CD4-positive, alpha-beta memory T cell (primary cell): Measurements from ENCODE around the gene PARD3B. TPM values are rescaled to one million over a fixed set of nuclear protein-coding genes. Genes with fewer than 3 reads are reported as not detected.

ENCODE experiments used
- CTCF ChIA-PET: fragments of 350-600 bp; sonication (Branson Sonifier 250); formaldehyde crosslinking; loops from one replicate; lab custom pipeline; 2021; ENCODE audit warnings: inconsistent platforms; ENCODE audit not compliant: partially characterized antibody; lab: Charles Lee
- POLR2A ChIA-PET: fragments of 350-600 bp; sonication (Branson Sonifier 250); formaldehyde crosslinking; loops from one replicate; lab custom pipeline; 2021; ENCODE audit not compliant: partially characterized antibody; lab: Charles Lee
- DNase-seq, 5 donors: peaks; one replicate each; pipeline versions ENCODE4 v3.0.0 to v3.0.0-alpha.2; 2020 to 2022; ENCODE audit warnings: mixed read lengths in 1 of 5
- H3K27ac ChIP-seq: one replicate; pipeline ENCODE4 v1.7.0; 2013; ENCODE audit warnings: low read depth, low read length
- H3K27me3 ChIP-seq: 2 replicates; pipeline ENCODE4 v1.7.0; 2013; ENCODE audit warnings: mild to moderate bottlenecking, low read length, moderate library complexity; ENCODE audit not compliant: insufficient read depth
- H3K36me3 ChIP-seq: 2 replicates; pipeline ENCODE4 v1.7.0; 2013; ENCODE audit warnings: mild to moderate bottlenecking, low read length, moderate library complexity; ENCODE audit not compliant: insufficient read depth
- H3K4me1 ChIP-seq: 2 replicates; pipeline ENCODE4 v1.7.0; 2013; ENCODE audit warnings: mild to moderate bottlenecking, low read length, moderate library complexity; ENCODE audit not compliant: insufficient read depth
- H3K4me3 ChIP-seq, 2 donors: one replicate each; pipeline ENCODE4 v1.7.0; 2013; ENCODE audit warnings: low read length in 2 of 2, mild to moderate bottlenecking in 1 of 2
- H3K9me3 ChIP-seq, 2 donors: one replicate each; pipeline ENCODE4 v1.7.0; 2013; ENCODE audit warnings: low read length in 2 of 2, control low read depth in 1 of 2; ENCODE audit not compliant: control insufficient read depth in 1 of 2
- H3K27ac Mint-ChIP-seq, 7 donors: one replicate each; pipeline ENCODE4 v1.8.0; 2020 to 2021; ENCODE audit warnings: mixed read lengths in 7 of 7, mild to moderate bottlenecking in 6 of 7, inconsistent platforms in 3 of 7, moderate library complexity in 3 of 7
- H3K27me3 Mint-ChIP-seq, 2 donors: one replicate each; pipeline ENCODE4 v1.8.0; 2020 to 2021; ENCODE audit warnings: mixed read lengths in 2 of 2
- H3K36me3 Mint-ChIP-seq, 2 donors: one replicate each; pipeline ENCODE4 v1.8.0; 2020 to 2021; ENCODE audit warnings: mixed read lengths in 2 of 2, inconsistent platforms in 1 of 2, mild to moderate bottlenecking in 1 of 2
- H3K4me1 Mint-ChIP-seq, 4 donors: one replicate each; pipeline ENCODE4 v1.8.0; 2020 to 2021; ENCODE audit warnings: mixed read lengths in 4 of 4, mild to moderate bottlenecking in 1 of 4
- H3K4me3 Mint-ChIP-seq, 8 donors: one replicate each; pipeline ENCODE4 v1.8.0; 2020 to 2021; ENCODE audit warnings: mixed read lengths in 8 of 8, mild to moderate bottlenecking in 7 of 8, moderate library complexity in 6 of 8, inconsistent platforms in 3 of 8
- H3K9me3 Mint-ChIP-seq, 8 donors: one replicate each; pipeline ENCODE4 v1.8.0; 2020 to 2021; ENCODE audit warnings: mixed read lengths in 8 of 8, mild to moderate bottlenecking in 5 of 8, inconsistent platforms in 3 of 8, moderate library complexity in 1 of 8
- intact Hi-C: fragments of 100-400 bp; cut with micrococcal nuclease; formaldehyde crosslinking; loops from one replicate; pipeline ENCODE4 v1.15.1; 2023
- polyA plus RNA-seq, 2 donors: library from polyadenylated mRNA; unstranded; fragments of 300-500 nt; fragmentation: Illumina TruSeq; gene quantifications; one replicate each; pipeline ENCODE4 v1.2.3, GENCODE V29; 2021
- total RNA-seq, 2 experiments: library from RNA; stranded (reverse); gene quantifications; one replicate each; pipeline ENCODE4 v1.2.3, GENCODE V29; 2021

PARD3B gene
- total and polyA plus RNA-seq, 4 experiments from 2014 or later, result 0.44 to 1.3 (median 1.2) TPM; not detected in 1

DNA sequence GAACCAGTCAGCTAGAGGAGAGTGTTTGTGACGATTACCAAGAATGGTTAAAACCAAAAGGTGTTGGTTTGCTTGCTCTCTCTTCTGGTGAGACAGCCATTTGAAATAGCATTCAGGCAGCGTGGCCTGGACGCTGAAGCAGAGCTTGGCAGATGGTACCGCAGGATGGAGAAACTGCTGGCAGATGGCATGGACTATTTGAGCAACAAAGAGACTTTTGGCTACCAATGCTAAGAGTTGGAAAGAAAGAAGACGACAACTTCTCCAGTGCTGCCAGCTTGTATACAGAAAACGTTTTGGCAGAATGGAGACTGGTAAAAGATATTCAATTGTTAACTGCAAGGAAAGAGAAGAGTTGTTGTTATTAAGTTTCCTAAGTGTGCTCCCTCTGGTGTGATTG, 315.0 kb downstream of the PARD3B start:
- no peak overlapping the region for H3K4me3 ChIP-seq
- H3K4me1 Mint-ChIP-seq, result peaks cover 0 to 4% (median 0%) of the 10 kb centered on the region in 4 donors
- H3K36me3 ChIP-seq, result no peaks in the 10 kb centered on the region
- no peaks in the 10 kb centered on the region for H3K4me1 ChIP-seq
- ChIA-PET POLR2A (no interaction called here), CTCF (interaction anchor here (1.0 kb wide), 1 partner anchor 12 kb away, joined by 4 read pairs; no protein-coding TSS in a partner anchor)
- no peak for DNase-seq
- intact Hi-C loops, result no loop called here
- no peaks in the 10 kb centered on the region for H3K27me3 ChIP-seq
- peaks cover 0 to 3% of the 10 kb centered on the region in 2 donors for H3K36me3 Mint-ChIP-seq
- peaks cover 0 to 10% (median 0%) of the 10 kb centered on the region in 8 donors for H3K9me3 Mint-ChIP-seq
- no peak overlapping the region for H3K4me3 Mint-ChIP-seq
- no peaks in the 10 kb centered on the region for H3K9me3 ChIP-seq
- peaks cover 0 to 5% of the 10 kb centered on the region in 2 donors for H3K27me3 Mint-ChIP-seq
- no peak overlapping the region for H3K27ac ChIP-seq
- H3K27ac Mint-ChIP-seq, result no peak overlapping the region

DNA sequence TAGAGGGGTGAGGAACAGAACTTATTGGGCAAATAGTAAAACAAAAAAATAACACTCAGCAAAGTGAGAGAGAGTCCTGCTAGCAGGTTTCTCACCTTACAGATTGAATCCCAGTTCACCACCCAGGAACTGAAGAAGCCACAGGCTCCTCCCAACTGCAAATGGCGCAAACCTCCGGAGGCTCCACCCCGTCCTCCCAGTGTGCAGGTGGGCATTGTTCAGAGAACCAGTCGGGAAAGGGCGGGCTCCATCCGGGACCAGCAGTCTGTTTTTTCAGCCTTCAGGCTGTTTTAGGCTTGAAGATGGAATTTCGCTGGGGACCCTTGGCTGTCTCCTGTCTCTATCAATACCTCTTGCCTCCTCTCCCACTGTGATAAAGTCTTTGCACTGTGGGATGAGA, 317.5 kb downstream of the PARD3B start:
- Mint-ChIP-seq H3K36me3 (peaks cover 0 to 3% of the 10 kb centered on the region in 2 donors), H3K9me3 (peaks cover 0 to 6% (median 0%) of the 10 kb centered on the region in 8 donors), H3K4me1 (peaks cover 0 to 2% (median 0%) of the 10 kb centered on the region in 4 donors), H3K4me3 (no peak overlapping the region), H3K27ac (no peak overlapping the region), H3K27me3 (peaks cover 2 to 5% of the 10 kb centered on the region in 2 donors)
- Histone ChIP-seq H3K27ac (no peak overlapping the region), H3K27me3 (no peaks in the 10 kb centered on the region), H3K4me1 (no peaks in the 10 kb centered on the region), H3K9me3 (no peaks in the 10 kb centered on the region), H3K4me3 (no peak overlapping the region), H3K36me3 (no peaks in the 10 kb centered on the region)
- ChIA-PET CTCF (no interaction called here), POLR2A (no interaction called here)
- intact Hi-C loops, result no loop called here
- no peak for DNase-seq

DNA sequence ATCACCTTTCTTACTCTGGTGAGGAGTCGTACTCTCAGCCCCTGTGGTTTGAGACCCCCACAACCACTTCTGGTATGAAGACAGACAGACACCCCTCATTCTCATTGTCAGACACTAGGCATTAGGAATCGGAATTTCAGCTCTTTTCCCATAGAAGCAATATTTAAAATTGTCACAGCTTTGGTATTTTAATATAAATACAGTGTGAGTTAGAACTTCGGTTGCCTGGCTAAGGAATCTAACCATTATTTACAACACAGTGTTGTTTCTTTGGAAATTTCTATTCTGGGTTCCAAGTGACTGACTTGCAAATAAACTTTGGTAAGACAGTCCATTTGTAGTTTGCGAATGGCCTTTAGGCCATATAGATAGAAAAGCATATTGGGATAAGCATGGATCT, 318.1 kb downstream of the PARD3B start:
- no peaks in the 10 kb centered on the region for H3K36me3 ChIP-seq
- ChIA-PET POLR2A (no interaction called here), CTCF (no interaction called here)
- H3K27me3 Mint-ChIP-seq, result peaks cover 2 to 5% of the 10 kb centered on the region in 2 donors
- peaks cover 0 to 6% (median 0%) of the 10 kb centered on the region in 8 donors for H3K9me3 Mint-ChIP-seq
- H3K27ac Mint-ChIP-seq, result no peak overlapping the region
- H3K4me1 Mint-ChIP-seq, result peaks cover 0 to 2% (median 0%) of the 10 kb centered on the region in 4 donors
- no peak overlapping the region for H3K27ac ChIP-seq
- H3K4me3 ChIP-seq, result no peak overlapping the region
- intact Hi-C loops, result no loop called here
- H3K36me3 Mint-ChIP-seq, result peaks cover 0 to 3% of the 10 kb centered on the region in 2 donors
- H3K27me3 ChIP-seq, result no peaks in the 10 kb centered on the region
- H3K4me1 ChIP-seq, result no peaks in the 10 kb centered on the region
- DNase-seq, result no peak
- H3K9me3 ChIP-seq, result no peaks in the 10 kb centered on the region
- no peak overlapping the region for H3K4me3 Mint-ChIP-seq

DNA sequence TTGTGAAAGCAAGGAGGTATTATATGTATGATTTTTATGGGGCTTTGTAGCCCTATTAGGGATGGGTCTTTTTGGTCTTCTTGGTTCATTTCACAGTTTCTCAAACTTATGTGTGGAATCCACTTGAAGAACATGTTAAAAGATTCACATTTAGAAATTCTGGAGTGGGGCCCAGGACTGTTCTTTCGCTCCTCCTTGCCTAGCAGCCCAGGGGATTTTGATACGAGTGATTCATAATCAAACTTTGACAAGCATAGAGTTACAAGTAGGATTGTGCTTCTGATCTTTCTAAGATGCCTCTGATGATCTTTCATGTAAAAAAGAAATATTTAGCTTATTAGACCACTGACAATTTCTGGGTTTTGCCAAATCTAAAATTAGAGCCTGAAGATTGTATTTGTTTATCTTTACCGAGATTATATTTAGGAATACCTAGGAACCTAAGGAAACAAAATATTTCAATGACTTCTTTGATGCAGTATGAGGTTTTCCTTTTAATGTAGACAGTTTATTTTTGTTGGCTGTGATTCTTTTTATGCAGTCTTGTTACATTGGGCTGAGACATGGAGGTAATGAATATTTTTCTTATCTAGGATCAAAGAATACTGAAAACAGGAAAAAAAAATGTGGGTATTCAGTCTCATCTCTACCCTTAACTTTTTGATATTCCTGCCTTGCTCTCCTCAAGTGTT, 324.0 kb downstream of the PARD3B start:
- Mint-ChIP-seq H3K4me1 (peaks cover 9 to 22% (median 17%) of the 10 kb centered on the region in 4 donors), H3K36me3 (peaks cover 0 to 2% of the 10 kb centered on the region in 2 donors), H3K4me3 (no peak overlapping the region), H3K27ac (no peak overlapping the region), H3K9me3 (peaks cover 0 to 4% (median 3%) of the 10 kb centered on the region in 8 donors), H3K27me3 (peaks cover 0 to 2% of the 10 kb centered on the region in 2 donors)
- POLR2A ChIA-PET, result interaction anchor here (0.9 kb wide), 1 partner anchor 98 kb away, joined by 3 read pairs; no protein-coding TSS in a partner anchor
- Histone ChIP-seq H3K27ac (no peak overlapping the region), H3K4me3 (no peak overlapping the region), H3K4me1 (peaks cover 15% of the 10 kb centered on the region), H3K9me3 (no peaks in the 10 kb centered on the region), H3K36me3 (no peaks in the 10 kb centered on the region), H3K27me3 (no peaks in the 10 kb centered on the region)
- no peak for DNase-seq
- intact Hi-C loops, result no loop called here
- CTCF ChIA-PET, result interaction anchor here (0.7 kb wide), 1 partner anchor 261 kb away, joined by 3 read pairs; no protein-coding TSS in a partner anchor

DNA sequence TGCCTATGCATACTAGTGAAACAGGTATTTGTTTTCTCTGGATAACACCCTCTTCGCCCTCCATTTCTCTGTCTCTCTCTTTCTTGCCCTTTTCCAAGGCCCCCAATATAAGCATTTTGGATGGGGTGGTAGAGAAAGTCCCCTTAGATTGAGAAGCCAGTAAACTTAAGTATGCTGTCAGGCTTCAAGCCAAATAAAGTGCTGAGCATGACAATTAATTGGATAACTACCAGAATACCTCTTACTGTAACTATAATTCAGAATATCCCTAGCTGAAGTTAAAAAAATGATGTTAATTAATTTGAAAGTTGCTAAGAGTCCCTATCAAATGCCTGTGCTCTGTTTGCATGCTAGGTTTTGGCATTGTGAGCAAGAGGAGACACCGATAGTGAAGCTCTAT, 324.8 kb downstream of the PARD3B start:
- DNase-seq, result no peak
- no peak overlapping the region for H3K4me3 Mint-ChIP-seq
- Histone ChIP-seq H3K27ac (no peak overlapping the region), H3K36me3 (no peaks in the 10 kb centered on the region), H3K27me3 (no peaks in the 10 kb centered on the region), H3K9me3 (no peaks in the 10 kb centered on the region), H3K4me3 (no peak overlapping the region), H3K4me1 (peaks cover 15% of the 10 kb centered on the region)
- H3K9me3 Mint-ChIP-seq, result peaks cover 0 to 5% (median 1%) of the 10 kb centered on the region in 8 donors
- ChIA-PET POLR2A (no interaction called here), CTCF (interaction anchor here (1.0 to 5.4 kb wide), 4 partner anchors 16 to 807 kb away, joined by 3 to 151 read pairs (median 17); no protein-coding TSS in a partner anchor)
- H3K4me1 Mint-ChIP-seq, result peaks cover 9 to 22% (median 17%) of the 10 kb centered on the region in 4 donors
- intact Hi-C loops, result loop anchor here (2.0 to 5.0 kb wide), 2 partner anchors 761 to 1077 kb away; no protein-coding TSS in a partner anchor
- H3K27me3 Mint-ChIP-seq, result peaks cover 0 to 2% of the 10 kb centered on the region in 2 donors
- H3K27ac Mint-ChIP-seq, result no peak overlapping the region
- H3K36me3 Mint-ChIP-seq, result peaks cover 0 to 2% of the 10 kb centered on the region in 2 donors

DNA sequence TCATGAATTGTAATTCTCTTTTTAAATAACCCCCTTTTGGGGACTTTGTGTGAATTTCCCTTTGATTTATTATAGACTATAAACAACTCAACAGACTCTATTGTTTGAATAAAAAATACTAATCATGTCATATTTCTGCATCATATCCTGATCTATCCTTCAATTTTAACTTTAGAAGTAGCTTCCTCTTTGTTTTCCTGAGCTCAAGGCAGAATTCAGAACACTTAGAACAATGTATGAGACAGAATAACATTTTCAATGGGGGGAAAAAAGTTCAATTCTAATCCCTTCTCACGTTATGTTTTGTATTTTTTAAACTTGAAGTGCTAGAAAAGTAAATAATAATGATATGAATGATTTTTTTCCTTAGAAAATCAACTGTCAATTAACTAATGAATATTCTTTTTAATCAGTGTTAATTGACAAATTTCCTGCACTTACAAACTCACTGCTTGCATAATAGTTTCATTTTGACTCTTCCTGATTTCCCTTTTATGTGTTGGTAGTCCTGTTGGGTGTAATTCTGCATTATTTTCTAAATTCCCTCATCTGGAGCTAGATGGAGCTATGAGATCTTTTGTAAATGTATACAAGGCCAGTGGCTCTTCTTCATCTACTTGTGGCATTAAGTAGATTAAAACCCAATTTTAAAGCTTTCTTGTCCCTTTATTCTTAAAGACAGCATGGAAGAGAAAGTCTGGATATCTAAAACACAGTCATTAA, 326.1 kb downstream of the PARD3B start:
- DNase-seq, result peak in 4 of 5 donors; percentile 37 to 53 (median 44)
- peak overlapping the region in 5 of 8 donors; percentile 0 to 70 (median 1) for H3K4me3 Mint-ChIP-seq
- ChIA-PET POLR2A (interaction anchor here (0.6 to 4.6 kb wide), 4 partner anchors 10 to 435 kb away, joined by 3 to 32 read pairs (median 4); no protein-coding TSS in a partner anchor), CTCF (interaction anchor here (0.7 to 5.4 kb wide), 13 partner anchors 10 to 1055 kb away, joined by 3 to 151 read pairs (median 4); no protein-coding TSS in a partner anchor)
- Histone ChIP-seq H3K36me3 (no peaks in the 10 kb centered on the region), H3K4me1 (peaks cover 15% of the 10 kb centered on the region), H3K27me3 (no peaks in the 10 kb centered on the region), H3K9me3 (no peaks in the 10 kb centered on the region), H3K4me3 (no peak overlapping the region), H3K27ac (no peak overlapping the region)
- H3K4me1 Mint-ChIP-seq, result peaks cover 11 to 30% (median 22%) of the 10 kb centered on the region in 4 donors
- intact Hi-C loops, result loop anchor here (1.0 to 5.0 kb wide), 6 partner anchors 259 to 1076 kb away; no protein-coding TSS in a partner anchor
- H3K9me3 Mint-ChIP-seq, result peaks cover 0 to 5% (median 1%) of the 10 kb centered on the region in 8 donors
- no peaks in the 10 kb centered on the region for H3K27me3 Mint-ChIP-seq
- H3K36me3 Mint-ChIP-seq, result peaks cover 0 to 2% of the 10 kb centered on the region in 2 donors
- peak overlapping the region in 2 of 7 donors; percentile 5 to 29 for H3K27ac Mint-ChIP-seq
